HL-60 (cell line): ENCODE data around the gene TMPRSS9. TPM values are rescaled to one million over a fixed set of nuclear protein-coding genes. Genes with fewer than 3 reads are reported as not detected.

Source experiments
- DNase-seq, 2 experiments: peaks; one replicate each; pipeline ENCODE4 v3.0.0-alpha.2; 2010 to 2020; ENCODE audit warnings: low read depth in 1 of 2, low spot score in 1 of 2
- H3K27ac ChIP-seq: fragments of 250-450 bp; sonication (Bioruptor Pico); replicated peaks from 2 replicates; pipeline ENCODE4 v1.5.1; 2020; ENCODE audit warnings: mild to moderate bottlenecking, moderate library complexity
- H3K27me3 ChIP-seq: fragments of 250-450 bp; sonication (Bioruptor Pico); 2 replicates; pipeline ENCODE4 v1.5.1; 2021; ENCODE audit warnings: mild to moderate bottlenecking, moderate library complexity; ENCODE audit not compliant: insufficient read depth, poor library complexity, severe bottlenecking
- H3K4me3 ChIP-seq: replicated peaks from 2 replicates; pipeline ENCODE4 v1.5.1; 2011; ENCODE audit warnings: mild to moderate bottlenecking, control low read depth, low read length; ENCODE audit not compliant: insufficient read depth
- CTCF ChIP-seq: IDR thresholded peaks from one replicate; pipeline ENCODE4 v1.5.1; 2011; ENCODE audit warnings: low read length, control low read depth, inconsistent platforms; ENCODE audit not compliant: insufficient read depth
- GABPA ChIP-seq: IDR thresholded peaks from 2 replicates; pipeline ENCODE4 v1.6.1; 2012; ENCODE audit warnings: low read depth
- POLR2AphosphoS5 ChIP-seq: IDR thresholded peaks from 2 replicates; pipeline ENCODE4 v1.6.1; 2012; ENCODE audit warnings: low read depth
- REST ChIP-seq: IDR thresholded peaks from 2 replicates; pipeline ENCODE4 v1.6.1; 2012; ENCODE audit warnings: low read depth; ENCODE audit not compliant: insufficient replicate concordance
- SPI1 ChIP-seq: IDR thresholded peaks from 2 replicates; pipeline ENCODE4 v1.6.1; 2012; ENCODE audit warnings: low read depth, mild to moderate bottlenecking, borderline replicate concordance
- microRNA-seq: library from miRNA; unstranded; fragments of <30 nt; microRNA quantifications from one replicate; pipeline ENCODE4, GENCODE V29; 2018

TMPRSS9 gene

GRCh38 chr19:2474232-2475017 is 114.4 kb downstream of the TMPRSS9 start:
- Histone ChIP-seq H3K4me3 (peak overlapping the region; percentile 44), H3K27ac (peak overlapping the region; percentile 37; the same call in 1 of the 2 replicates), H3K27me3 (no peaks in the 10 kb centered on the region)
- TF ChIP-seq CTCF (peak; percentile 50), SPI1 (no peak), GABPA (no peak), REST (no peak), POLR2AphosphoS5 (no peak)
- DNase-seq = peak; percentile 75 to 81

GRCh38 chr19:2475018-2475701 is 115.1 kb downstream of the TMPRSS9 start:
- H3K4me3 ChIP-seq = peak overlapping the region; percentile 44
- H3K27me3 ChIP-seq = no peaks in the 10 kb centered on the region
- H3K27ac ChIP-seq = peak overlapping the region; percentile 55
- peak in 1 of 2 experiments; percentile 54 for DNase-seq
- TF ChIP-seq SPI1 = no peak
- no peak for TF ChIP-seq CTCF
- no peak for TF ChIP-seq GABPA
- no peak for TF ChIP-seq POLR2AphosphoS5
- no peak for TF ChIP-seq REST

Small RNA genes lying within 50 kb of the gene (microRNA-seq; reads per million reads assigned to microRNA genes)
- not detected for gene MIR7108
